ENCODE data around the gene POMGNT1.
A peak's percentile ranks its signal among the peaks of the same experiment; 100 is the strongest.

The POMGNT1 gene

DNA sequence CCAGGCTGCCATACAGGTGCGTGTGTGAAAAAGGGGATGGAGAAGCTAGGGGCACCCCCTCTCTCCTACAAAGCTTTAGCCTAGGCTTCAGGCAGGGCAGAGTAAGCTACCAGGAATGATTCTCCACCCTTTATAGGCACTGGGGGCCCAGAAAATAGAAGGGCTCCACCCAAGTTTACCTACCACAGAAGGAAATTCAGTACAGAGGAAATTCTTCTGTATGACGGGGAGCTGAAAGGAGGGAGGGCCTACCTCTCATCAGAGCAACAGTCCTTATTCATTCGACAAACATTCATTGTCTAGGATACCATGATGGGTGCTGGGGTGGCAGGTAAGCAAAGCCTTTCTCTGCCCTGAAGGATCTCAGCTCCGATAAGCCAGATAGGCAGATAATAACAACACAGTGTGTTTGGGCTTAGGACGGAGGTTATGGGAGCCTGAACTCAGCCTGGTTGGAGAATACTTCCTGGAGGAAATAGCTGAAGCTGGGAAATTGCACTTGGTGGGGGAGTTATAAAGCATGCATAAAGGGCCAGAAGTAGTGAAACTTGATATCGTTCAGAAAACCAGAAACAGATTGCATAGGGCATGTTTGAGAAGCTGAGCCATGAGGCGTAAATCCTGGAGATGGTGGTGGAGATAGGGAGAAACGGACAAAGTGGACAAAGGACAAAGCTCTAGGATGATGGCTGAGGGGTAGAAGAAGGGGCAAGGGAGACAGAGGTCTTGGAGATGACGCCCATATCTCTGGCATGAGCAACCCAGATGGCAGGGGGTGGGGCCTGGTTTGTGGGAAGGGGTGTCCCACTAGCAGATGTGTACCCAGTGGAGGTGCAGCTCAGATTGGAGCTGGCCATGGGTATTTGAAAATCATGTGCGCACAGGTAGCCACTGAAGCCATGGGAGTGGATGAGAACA, 16.6 kb downstream of the POMGNT1 start:
- peak; percentile 68 for DNase-seq

DNA sequence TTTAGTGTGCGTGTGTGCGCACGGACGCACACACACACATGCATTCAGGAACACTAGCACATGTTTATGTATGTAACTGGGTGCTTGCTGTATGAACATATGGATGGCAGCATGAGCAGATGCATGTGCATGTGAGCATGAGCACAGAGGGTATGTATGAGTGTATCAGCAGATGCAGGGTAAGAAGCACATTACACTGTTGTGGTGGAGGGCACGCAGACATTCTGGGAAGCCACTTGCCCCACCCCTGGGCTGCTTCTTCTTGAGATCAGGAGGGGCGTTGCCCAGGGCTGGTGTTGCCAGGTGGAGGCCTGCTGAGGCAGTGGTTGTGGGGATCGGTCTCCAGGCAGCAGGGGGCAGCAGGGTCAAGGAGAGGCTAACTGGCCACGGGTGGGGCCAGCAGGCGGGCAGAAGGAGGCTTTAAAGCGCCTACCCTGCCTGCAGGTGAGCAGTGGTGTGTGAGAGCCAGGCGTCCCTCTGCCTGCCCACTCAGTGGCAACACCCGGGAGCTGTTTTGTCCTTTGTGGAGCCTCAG, 18.1 kb downstream of the POMGNT1 start:
- DNase-seq = no peak

DNA sequence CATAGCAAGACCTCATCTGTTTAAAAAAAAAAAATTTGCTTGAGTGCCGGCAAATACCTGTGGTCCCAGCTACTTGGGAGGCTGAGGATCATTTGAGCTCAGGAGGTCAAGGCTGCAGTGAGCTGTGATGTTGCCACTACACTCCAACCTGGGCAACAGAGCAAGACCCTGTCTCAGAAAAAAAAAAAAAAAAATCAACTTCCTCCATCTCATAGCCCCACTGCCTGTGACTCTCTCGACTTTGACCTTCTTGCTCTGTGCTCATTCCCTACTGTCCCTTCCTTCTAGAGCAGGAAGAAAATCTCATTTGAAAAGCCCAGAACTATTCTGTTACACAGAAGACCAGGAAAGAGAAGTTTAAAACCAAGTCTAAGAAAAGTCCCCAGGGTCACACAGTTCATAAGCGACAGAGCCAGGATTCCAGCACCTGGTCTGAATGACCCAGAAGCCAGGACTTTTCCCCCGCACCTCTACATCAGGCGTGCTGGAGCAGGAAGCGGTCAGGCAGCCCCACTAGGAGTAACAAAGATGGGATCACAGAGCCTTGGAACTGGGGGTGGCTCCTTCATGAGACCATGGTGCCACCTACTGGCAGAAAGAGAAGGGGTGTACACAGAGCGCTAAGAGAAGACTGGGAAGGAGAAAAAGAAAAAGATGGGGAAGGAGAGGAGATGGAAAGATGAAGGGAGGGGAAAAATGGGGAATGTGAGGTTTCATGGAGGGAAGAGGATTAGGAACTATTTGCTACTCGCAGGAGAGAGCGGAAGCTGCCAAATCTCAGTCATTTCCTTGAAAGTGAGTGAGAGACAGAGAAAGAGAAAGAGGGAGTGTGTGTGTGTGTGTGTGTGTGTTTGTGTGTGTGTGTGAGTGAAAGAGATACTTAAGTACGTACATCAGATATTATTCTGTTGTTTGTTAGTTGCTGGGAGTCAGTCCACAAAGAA, 18.8 kb downstream of the POMGNT1 start:
- DNase-seq = peak; percentile 84

- DNase-seq = no peak
Observed at GRCh38 chr1:46176211-46176865, 21.9 kb downstream of the POMGNT1 start, which contains the start of gene P3R3URF. TSS of gene P3R3URF (minus strand) at chr1:46176488. CDS start at chr1:46176471, 17 bp downstream.

GRCh38 chr1:46175243-46175642, 23.0 kb downstream of the POMGNT1 start:
- DNase-seq = no peak

DNA sequence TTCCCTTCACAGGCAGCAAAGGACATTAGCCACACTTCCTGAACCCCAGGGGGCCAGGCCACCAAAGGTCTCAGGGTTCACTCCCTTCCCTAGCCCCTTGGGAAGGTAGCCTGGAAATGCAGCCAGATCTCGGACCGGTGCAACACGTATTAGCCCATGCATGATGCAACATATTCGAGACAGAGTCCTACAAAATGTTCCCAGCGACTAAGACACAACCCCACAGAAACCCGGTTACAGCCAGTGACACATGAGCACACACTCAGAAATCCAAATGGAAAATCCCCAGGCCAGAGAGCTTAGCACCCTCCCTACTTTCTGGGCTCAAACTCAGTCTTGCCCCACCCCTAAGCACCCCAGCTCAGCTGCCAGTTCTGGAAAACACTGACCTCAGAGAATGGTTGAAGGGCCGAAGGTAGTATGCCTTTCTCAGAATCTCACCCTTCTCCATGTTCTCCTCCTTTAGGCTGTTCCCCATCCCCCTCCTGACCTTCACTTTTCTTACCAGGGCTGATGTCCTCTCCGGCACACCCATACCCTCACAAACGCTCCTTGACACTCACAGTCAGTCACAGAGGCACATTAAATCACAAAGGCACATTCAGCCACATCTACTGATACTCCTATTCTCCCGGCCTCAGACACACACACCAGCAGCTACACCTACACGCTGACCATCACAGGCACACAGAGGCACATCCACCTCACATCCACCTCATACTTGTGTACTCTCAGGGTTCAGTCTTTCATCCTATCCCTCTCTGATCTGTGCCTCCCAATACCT, 23.6 kb downstream of the POMGNT1 start, which contains the start of gene TSPAN1:
TSPAN1 (plus strand) TSS at position 640 of the 784 bp plus-strand sequence. CDS start 6,021 bp downstream, outside the sequence.
- peak; percentile 35 for DNase-seq

- peak; percentile 54 for DNase-seq
Observed at GRCh38 chr1:46173361-46173856, 24.8 kb downstream of the POMGNT1 start.

- no peak for DNase-seq
Observed at GRCh38 chr1:46172321-46172720, 25.9 kb downstream of the POMGNT1 start.

GRCh38 chr1:46171871-46172270, 26.4 kb downstream of the POMGNT1 start:
- no peak for DNase-seq

DNA sequence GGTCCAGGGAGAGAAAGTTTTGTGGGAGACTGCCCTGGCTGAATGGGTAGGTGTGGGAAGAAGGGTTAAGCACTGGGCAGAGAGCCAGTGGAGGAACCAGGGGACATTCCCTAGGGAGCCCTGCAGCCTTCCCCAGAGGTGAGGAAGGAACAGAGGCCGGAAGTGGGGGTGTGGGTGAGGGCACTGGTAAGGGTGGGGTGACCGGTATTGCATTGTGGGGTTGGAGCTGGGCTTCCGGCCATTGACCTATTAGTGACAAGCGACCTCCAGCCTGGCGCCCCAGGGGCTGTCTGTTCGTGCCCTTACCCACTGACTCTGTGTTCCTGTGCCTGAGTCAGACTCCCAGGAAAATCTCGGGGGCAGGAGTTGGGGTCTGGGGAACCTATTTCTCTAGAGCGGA, 26.9 kb downstream of the POMGNT1 start:
- no peak for DNase-seq

DNA sequence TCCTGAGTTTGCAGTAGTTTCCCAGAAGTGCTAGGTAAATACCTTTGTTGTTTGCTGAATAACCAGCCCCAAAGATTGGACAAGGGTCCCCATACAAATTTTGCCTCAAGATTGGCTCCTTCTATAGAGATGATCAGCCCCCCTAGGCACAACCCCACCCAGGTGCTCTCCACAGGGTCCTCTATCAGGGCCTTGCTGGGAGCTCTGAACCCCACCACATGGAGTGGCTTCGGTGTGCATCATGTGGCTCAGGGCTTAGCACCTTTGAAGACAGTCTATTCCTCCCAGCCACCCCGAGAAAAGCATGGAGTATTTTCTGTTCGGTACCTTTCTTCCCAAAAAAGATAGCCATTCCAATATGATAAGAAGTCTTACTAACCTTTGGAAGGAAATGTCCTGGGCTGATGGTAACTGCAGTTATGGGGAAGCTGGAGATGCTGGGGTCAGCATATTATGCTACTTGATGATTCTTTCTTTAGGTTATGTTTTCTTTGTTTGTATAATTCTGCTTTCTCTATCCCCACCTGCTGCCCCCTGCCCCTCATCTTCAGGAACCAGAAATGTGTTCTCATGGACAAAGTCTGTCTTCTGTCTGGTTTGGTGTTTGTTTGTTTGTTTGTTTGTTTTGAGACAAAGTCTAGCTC, 28.3 kb downstream of the POMGNT1 start:
- no peak for DNase-seq

- DNase-seq = no peak
Observed at GRCh38 chr1:46168477-46168876, 29.8 kb downstream of the POMGNT1 start.

DNA sequence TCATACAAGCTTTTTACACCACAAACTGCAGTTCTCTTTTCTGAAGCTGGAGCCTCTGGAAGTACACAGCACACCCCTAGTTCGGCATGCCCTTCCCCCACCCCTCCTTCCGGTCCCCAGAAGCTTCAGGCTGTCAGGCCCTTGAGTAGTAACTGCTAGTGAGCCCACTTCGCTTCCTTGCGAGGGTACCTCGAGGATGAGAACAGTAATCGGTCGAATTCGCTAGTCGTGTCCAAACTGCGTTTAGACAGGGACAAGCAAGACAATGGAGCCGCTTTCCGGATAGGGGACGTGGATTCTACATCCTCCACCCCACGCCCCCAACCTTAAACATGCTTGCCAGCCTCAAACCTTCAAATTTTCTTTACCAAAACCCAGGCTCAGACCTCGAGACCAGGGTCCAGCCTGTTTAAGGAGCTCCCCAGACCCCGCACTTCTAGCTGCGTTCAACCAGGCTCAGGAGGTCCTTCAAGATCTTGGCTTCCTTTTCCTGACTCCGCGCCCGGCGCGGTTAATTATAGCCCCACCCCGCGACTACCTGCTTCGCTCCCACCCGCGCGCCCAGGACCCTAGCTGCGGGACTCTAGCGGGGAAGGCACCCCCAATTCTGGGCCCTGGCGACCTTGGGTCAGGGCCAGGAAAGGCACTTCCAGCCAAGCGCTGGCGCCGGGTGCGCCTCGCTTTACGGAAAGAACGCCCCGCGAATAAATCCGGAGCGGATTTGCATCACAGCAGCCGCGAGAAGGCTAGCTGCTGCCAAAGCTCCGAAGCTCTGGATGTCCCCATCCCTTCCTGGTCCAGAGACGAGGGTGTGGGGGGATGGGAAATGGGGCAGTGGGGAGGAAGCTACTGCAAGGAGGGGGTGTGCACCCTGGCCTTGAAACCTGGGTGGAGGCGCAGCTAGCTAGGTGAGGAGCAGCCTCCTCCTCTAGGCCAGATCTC, 31.4 kb downstream of the POMGNT1 start:
- DNase-seq = no peak

DNA sequence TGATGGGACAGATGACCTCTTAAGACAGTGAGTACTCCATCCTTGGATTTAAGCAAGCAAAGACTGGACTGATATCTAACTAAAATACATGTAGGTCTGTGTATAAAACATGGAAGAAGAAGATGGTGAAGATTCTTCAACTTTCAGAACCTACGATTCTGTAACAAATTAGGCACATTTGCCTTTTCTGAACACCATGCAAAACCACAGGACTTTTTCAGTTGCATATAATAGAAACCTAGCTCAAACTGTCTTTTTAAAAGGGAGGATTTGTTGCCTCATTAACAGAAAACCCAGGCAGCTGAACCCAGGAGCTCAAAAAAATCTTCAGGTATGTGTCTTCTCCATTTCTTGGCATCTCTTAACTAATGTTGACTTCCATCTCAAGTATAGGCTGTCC, 38.0 kb downstream of the POMGNT1 start:
- no peak for DNase-seq

- no peak for DNase-seq
Observed at GRCh38 chr1:46159516-46159915, 38.7 kb downstream of the POMGNT1 start.

DNA sequence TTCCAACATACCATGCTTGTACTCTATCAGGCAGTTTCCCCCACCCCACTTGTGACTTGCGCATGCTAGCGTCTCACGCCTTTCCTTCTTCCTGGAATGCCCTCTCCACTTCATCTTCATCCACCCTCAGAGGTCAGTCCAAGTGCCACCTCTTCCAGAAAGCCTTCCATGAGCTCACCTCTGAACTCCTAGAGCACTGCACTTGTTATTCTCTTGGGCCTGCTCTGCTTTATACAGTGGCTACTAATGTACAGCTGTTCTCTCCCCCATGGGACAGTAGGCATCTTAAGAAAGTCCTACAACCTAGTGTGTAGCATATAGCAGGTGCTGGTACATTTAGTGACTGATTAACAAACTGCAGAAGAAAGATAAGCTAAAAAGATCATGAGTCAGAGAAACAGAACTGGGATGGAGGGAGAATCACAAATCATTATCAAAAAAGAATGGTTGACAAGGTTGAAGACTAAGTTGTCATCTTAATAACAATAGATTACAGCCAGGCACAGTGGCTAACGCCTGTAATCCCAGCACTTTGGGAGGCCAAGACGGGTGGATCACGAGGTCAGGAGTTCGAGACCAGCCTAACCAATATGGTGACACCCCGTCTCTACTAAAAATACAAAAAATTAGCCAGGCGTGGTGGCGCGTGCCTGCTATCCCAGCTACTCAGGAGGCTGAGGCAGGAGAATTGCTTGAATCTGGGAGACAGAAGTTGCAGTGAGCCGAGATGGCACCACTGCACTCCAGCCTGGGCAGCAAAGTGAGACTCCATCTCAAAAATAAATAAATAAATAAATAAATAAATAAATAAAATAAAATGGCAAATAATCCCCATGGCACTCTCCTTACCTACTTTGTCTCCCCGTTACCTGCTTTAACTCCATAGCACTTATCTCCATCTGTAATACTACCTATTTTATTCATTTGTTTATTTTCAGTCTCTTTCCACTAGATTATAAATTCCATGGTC, 39.6 kb downstream of the POMGNT1 start:
- DNase-seq = no peak

DNA sequence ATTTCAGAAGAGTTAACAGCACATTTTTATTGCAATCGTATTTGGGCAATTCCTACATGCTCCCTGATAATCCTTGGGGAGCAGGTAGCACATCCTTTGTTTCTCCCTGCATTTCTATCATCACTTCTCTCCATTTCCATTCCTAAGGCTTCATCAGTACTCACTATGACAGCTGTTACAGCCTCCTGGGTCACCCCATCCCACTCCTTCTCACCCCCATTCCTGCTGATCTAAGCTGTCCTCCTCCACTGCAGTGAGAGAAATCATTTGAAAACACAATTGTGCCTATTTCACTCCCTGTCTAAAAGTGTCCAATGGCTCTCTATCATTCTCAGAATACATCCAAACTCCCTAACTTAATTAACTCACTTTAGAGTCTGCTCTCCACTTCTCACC, 40.3 kb downstream of the POMGNT1 start:
- DNase-seq = no peak

GRCh38 chr1:46153732-46154131, 44.5 kb downstream of the POMGNT1 start:
- no peak for DNase-seq

DNA sequence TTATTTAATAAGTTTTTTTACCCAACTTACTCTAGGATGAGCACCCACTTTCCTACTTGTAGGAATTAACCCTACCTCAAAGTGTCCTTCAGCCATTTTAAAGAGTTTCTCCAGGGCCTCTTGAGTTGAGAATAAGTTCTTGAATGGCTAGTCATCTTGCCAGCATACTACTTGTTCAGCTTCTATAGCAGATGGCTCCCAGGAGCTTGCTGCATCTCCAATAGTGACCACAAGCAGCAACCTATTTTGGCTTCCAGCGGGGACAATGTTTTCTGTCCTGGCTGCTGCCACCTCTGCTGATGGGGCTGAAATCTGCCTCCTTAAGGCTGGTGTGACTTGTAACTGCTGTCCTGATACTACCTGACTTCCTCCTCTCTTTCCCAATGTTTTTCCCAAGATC, 45.0 kb downstream of the POMGNT1 start:
- DNase-seq = no peak
